Measurements from ENCODE around the gene SLC5A2.

DNA sequence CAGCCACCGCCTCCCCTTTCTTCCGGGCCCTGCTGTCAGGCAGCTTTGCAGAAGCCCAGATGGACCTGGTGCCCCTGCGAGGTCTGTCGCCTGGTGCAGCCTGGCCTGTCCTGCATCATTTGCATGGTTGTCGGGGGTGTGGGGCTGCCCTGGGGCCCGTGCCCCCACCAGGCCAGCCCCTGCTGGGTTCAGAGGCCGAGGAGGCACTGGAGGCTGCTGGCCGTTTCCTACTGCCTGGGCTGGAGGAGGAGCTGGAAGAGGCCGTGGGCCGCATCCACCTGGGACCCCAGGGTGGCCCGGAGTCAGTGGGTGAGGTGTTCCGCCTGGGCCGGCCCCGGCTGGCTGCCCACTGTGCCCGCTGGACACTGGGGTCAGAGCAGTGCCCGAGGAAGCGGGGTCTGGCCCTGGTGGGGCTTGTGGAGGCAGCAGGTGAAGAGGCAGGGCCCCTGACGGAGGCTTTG lies 16.5 kb upstream of the SLC5A2 start:
- TF ChIP-seq, protein P1, sequence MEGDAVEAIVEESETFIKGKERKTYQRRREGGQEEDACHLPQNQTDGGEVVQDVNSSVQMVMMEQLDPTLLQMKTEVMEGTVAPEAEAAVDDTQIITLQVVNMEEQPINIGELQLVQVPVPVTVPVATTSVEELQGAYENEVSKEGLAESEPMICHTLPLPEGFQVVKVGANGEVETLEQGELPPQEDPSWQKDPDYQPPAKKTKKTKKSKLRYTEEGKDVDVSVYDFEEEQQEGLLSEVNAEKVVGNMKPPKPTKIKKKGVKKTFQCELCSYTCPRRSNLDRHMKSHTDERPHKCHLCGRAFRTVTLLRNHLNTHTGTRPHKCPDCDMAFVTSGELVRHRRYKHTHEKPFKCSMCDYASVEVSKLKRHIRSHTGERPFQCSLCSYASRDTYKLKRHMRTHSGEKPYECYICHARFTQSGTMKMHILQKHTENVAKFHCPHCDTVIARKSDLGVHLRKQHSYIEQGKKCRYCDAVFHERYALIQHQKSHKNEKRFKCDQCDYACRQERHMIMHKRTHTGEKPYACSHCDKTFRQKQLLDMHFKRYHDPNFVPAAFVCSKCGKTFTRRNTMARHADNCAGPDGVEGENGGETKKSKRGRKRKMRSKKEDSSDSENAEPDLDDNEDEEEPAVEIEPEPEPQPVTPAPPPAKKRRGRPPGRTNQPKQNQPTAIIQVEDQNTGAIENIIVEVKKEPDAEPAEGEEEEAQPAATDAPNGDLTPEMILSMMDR (conservative IDR thresholded peaks at IDR 0.05; ENCODE audit: low read depth, low read length): no peak
- TF ChIP-seq EZH2 (IDR thresholded peaks at IDR 0.05; ENCODE audit: low read length, unreplicated experiment): no peak
